GM12875 (cell line): ENCODE measurements around the gene FAM13A.

ENCODE experiments used
- H3K4me3 ChIP-seq: one replicate; pipeline ENCODE4 v1.5.1; 2011; ENCODE audit warnings: low read depth, low read length, control low read depth
- TF ChIP-seq, protein P1 (sequence below): IDR thresholded peaks from 2 replicates; pipeline ENCODE4 v1.5.1; 2011; ENCODE audit warnings: low read depth, mild to moderate bottlenecking, control low read depth, inconsistent platforms, low read length, moderate library complexity, borderline replicate concordance; ENCODE audit not compliant: insufficient read depth

FAM13A gene

DNA sequence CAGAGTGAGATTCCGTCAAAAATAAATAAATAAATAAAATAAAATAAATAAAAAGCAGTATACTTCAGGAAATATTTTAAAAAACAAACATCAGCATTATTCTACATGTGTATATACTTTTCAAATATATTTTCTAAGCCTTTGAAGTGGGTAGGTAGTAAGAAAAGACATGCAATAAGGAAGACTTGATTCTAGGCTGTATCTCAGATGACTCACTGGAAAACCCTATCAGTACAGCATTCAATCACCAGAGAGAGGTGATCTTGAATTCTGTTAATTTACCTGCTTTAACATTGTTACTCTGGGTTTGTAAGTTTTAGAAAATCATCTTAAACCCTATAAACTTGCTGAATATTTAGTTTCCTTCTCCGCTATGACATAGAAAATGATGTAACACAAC, 252.8 kb downstream of the FAM13A start:
- no peak overlapping the region for H3K4me3 ChIP-seq
- TF ChIP-seq, protein P1, sequence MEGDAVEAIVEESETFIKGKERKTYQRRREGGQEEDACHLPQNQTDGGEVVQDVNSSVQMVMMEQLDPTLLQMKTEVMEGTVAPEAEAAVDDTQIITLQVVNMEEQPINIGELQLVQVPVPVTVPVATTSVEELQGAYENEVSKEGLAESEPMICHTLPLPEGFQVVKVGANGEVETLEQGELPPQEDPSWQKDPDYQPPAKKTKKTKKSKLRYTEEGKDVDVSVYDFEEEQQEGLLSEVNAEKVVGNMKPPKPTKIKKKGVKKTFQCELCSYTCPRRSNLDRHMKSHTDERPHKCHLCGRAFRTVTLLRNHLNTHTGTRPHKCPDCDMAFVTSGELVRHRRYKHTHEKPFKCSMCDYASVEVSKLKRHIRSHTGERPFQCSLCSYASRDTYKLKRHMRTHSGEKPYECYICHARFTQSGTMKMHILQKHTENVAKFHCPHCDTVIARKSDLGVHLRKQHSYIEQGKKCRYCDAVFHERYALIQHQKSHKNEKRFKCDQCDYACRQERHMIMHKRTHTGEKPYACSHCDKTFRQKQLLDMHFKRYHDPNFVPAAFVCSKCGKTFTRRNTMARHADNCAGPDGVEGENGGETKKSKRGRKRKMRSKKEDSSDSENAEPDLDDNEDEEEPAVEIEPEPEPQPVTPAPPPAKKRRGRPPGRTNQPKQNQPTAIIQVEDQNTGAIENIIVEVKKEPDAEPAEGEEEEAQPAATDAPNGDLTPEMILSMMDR = no peak

GRCh38 chr4:88803600-88804096, 253.3 kb downstream of the FAM13A start:
- no peak overlapping the region for H3K4me3 ChIP-seq
- TF ChIP-seq, protein P1 = no peak

GRCh38 chr4:88802585-88803286, 254.2 kb downstream of the FAM13A start:
- TF ChIP-seq, protein P1 = no peak

DNA sequence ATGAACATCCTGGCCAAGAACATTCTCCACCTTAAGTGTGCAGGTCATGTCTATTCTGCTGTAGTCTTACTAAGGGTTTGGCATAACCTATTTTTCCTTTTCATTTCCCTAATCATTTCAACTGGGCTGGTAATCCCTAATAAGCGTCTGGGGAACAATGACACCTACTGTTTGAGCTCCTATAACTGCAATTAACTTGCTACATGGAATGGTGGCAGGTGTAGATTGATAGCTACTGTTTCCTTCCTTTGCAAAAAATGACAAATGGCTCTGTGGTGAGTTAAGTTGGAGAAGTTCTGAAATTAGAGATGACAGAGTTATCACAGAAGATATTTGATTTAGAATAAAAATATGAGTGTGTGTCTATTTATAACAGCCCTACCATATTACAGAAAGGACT, 254.8 kb downstream of the FAM13A start:
- H3K4me3 ChIP-seq = no peak overlapping the region
- TF ChIP-seq, protein P1 = no peak

More at GRCh38 chr4:88802585-88803286, 254.2 kb downstream of the FAM13A start:
- no peak overlapping the region for H3K4me3 ChIP-seq

- no peak overlapping the region for H3K4me3 ChIP-seq
- TF ChIP-seq, protein P1 = no peak
Observed at GRCh38 chr4:88799900-88800299, 257.1 kb downstream of the FAM13A start.

DNA sequence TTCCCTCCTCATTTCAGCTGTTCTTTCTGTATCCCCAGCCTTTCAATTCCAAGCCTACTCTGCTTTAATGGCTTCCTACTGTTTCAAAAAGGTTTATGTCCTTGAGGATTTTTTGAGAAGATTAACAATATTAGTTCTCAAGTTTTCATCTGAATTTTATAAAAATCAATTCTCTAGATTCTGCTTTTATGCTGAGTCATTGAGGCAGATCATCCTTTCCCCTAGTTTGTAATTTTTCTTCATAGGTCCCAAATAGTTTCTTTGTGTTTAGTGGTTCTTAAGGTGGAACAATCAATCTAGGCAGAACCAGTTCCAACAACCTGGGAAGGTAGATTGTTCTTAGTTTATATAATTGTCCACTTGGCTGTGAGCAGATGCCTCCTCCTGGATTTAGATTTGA, 259.3 kb downstream of the FAM13A start:
- TF ChIP-seq, protein P1 = no peak
- H3K4me3 ChIP-seq = no peak overlapping the region

DNA sequence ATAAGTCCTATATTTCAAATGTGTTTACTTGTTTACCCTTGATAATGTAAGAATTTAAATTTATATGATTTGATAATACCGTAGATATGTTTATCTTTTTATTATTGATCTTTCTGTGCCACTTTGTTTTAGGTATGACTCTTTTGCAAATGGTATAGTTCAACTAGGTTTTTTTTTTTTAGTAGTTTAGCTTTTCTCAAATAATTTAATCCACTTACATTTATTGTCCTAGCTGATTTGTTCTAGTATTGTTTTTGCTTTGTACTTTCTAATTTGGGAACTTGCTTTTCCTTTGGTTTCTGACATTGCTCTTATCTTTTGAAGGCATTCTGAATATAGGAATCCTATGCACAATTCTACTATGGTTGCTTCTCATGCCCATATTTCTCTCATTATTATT, 260.4 kb downstream of the FAM13A start:
- TF ChIP-seq, protein P1 = no peak
- H3K4me3 ChIP-seq = no peak overlapping the region
